Stimulated activated CD4-positive, alpha-beta T cell treated with anti-CD3 and anti-CD28 coated beads, Interleukin-12 subunit alpha, Interleukin-12 subunit beta, amount 100 ng/mL, for 4 hours (primary cell): ENCODE measurements around the gene DNAJC30.
"Not testable (repeated sequence)": the region's sequence is repeated elsewhere in the genome, so short reads cannot be mapped to it uniquely, and the experiment has no call there.

Experiments
- DNase-seq: peaks from one replicate; pipeline ENCODE4 v3.0.0-alpha.2; 2020

The DNAJC30 gene

GRCh38 chr7:73683056-73683787 lies at the start of gene DNAJC30, which contains the start of gene BUD23:
Gene DNAJC30 (minus strand): TSS chr7:73683453. CDS start chr7:73683423, 30 bp downstream.
Gene BUD23 (plus strand): TSS chr7:73683597. CDS start chr7:73683626, 29 bp downstream.
- DNase-seq, result peak; percentile 98

GRCh38 chr7:73732397-73732796 lies 49.1 kb upstream of the DNAJC30 start:
- no peak for DNase-seq

GRCh38 chr7:73730485-73730884 lies 47.2 kb upstream of the DNAJC30 start:
- no peak for DNase-seq

GRCh38 chr7:73728551-73728950 lies 45.3 kb upstream of the DNAJC30 start:
- no peak for DNase-seq

- DNase-seq, result no peak
Observed at GRCh38 chr7:73727952-73728351, 44.7 kb upstream of the DNAJC30 start.

GRCh38 chr7:73726083-73726466 lies 42.8 kb upstream of the DNAJC30 start:
- no peak for DNase-seq

GRCh38 chr7:73723813-73724212 lies 40.6 kb upstream of the DNAJC30 start:
- no peak for DNase-seq

GRCh38 chr7:73722785-73723184 lies 39.5 kb upstream of the DNAJC30 start:
- DNase-seq, result no peak

DNA sequence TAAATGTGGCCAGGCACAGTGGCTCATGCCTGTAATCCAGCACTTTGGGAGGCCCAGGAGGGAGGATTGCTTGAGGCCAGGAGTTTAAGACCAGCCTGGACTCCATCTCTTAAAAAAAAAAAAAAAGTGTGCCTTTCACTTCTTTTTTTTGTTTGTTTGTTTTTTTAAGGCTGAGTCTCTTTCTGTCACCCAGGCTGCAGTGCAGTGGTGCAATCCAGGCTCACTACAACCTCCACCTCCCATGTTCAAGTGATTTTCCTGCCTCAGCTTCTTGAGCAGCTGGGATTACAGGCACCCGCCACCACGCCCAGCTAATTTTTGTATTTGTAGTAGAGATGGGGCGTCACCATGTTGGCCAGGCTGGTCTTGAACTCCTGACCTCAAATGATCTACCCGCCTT lies 38.9 kb upstream of the DNAJC30 start:
- not testable (repeated sequence) for DNase-seq

DNA sequence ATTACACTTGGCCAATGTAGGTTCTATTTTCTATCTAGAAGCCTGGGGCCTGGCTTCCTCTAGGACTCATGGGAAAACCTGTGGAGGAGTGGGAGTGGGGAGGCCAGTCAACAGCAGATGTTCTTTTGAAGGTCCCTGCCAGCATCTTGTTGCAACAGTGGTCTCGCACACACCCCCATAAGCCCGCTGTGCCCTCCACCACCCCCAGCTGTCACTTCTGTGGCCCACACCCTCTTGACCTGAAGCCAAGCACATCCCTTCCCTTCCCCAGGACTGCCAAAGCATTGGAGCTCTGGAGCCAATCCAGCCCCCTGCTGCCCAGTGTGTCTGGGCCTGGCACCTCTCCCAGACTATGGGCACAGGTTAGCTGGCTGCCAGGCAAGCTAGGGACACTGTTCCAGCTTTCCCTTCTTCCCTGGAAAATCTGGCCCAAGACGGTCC lies 38.1 kb upstream of the DNAJC30 start:
- DNase-seq, result no peak

GRCh38 chr7:73720443-73720842 lies 37.2 kb upstream of the DNAJC30 start:
- not testable (repeated sequence) for DNase-seq

- no peak for DNase-seq
Observed at GRCh38 chr7:73719806-73720169, 36.5 kb upstream of the DNAJC30 start.

DNA sequence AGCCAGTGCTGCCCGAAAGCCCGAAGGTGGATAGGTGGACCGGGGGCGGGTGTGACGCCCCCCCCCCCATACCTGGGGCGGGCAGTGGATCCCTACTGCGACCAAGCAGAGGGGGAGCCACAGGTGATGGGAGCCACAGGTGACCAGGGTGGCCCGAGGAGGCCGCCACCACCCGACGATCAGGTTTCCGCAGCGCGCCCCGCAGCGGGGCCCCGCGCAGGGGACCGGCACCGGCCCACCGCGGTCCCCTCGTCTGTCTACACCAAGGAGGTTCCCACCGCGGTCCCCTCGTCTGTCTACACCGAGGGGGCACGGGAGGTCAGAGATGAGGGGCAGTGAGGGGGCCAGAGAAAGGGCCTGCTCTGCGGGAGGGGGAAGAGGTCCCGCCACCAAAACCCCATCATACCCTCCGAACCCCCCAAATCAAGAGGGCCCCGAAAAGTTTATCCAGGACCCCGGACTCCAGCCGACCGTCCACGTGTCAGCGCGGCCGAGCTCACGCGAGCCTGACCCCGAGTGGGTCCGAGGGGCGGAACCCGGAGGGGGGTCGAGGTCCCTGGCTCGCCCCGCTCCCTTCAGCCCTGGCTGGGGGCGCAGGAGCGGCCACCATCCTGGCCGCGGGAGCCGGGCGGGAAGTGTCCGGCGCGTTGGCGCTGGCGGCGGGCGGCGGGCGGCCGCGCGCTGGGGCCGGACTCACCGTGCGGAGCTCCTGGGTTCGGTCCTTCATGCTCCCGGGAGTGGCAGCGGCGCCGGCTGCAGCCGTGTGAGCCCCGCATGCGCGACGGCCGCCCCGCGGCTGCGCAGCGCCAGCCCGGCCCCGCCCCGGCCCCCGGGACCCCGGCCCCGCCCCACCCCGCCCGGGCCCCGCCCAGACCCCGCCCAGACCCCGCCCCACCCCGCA lies 35.9 kb upstream of the DNAJC30 start, which contains the start of gene STX1A:
Gene STX1A, minus strand, starts transcription at position 765 of the 901 bp plus-strand sequence. Its CDS starts 38 bp downstream, at position 727.
- DNase-seq, result peak; percentile 67

- DNase-seq, result no peak
Observed at GRCh38 chr7:73718438-73718881, 35.2 kb upstream of the DNAJC30 start.

DNA sequence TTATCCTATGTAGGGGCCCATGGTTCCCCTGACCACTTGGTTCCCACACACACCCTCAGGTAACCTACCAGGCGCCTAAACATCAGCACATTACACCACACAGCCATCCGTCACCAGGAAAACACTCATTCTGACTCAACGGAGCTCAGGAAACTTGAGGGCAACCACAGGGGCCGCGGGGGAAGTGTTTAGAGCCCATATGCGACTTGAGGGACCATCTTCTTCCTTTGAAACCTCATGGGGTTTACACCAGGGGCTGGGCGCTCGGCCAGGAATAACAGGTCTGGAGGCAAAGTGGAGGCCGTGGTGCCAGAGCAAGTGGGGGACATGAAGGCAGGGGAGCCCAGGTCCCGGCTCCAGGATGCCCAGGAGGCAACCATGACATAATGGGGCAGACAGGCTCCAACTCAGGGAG lies 34.7 kb upstream of the DNAJC30 start:
- peak; percentile 68 for DNase-seq

- DNase-seq, result no peak
Observed at GRCh38 chr7:73717025-73717807, 34.0 kb upstream of the DNAJC30 start.

- DNase-seq, result no peak
Observed at GRCh38 chr7:73716318-73716890, 33.2 kb upstream of the DNAJC30 start.

DNA sequence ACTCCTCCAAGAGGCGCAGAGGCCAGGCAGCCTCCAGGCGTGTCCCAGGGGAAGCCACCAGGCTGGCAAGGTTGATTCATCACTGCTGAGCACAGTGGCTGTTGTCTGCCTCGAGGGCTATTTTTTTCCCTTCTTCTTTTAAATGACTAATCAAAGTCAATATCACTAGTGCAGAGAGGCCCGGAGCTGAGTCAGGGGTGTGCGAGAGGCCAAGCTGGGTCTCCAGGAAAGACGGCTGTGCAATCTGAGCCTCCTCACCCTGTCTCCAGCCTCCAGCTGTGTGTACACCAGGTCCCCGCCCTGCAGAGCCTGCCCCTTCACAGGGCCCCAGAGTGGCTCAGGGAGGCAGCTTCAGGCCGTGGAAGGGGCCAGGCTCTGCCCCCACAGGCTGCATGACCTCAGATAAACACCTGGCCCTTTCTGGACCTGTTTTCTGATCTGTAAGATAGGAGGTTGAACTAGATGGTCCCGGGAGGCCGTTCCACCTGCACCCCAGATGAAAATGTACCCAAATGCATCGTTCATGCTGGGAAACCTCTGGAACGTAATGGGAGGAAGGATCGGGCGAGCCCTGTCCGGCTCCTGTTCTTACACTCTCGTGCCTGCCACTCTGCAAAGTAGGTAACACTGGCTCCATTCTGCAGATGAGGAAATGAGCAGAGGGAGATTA lies 32.5 kb upstream of the DNAJC30 start:
- DNase-seq, result peak; percentile 52

DNA sequence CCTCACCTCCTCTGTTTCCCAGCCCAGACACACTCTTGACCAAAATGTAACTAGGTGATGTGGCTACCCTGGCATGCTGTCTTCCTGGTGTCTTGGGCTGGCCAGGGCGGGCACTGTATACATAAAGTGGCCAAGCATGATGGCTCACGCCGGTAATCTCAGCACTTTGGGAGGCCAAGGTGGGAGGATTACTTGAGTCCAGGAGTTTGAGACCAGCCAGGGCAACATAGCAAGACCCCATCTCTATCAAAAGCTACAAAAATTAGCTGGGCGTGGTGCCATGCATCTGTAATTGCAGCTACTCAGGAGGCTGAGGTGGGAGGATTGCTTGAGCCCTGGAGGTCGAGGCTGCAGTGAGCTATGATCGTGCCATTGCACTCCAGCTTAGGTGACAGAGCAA lies 30.1 kb upstream of the DNAJC30 start:
- DNase-seq, result not testable (repeated sequence)

GRCh38 chr7:73712773-73713172 lies 29.5 kb upstream of the DNAJC30 start:
- no peak for DNase-seq

- no peak for DNase-seq
Observed at GRCh38 chr7:73708961-73709549, 25.8 kb upstream of the DNAJC30 start.
